B cell (primary cell): Measurements from ENCODE around the gene C3orf49. TPM values are rescaled to one million over a fixed set of nuclear protein-coding genes. Genes with fewer than 3 reads are reported as not detected.

Experiments used
- ATAC-seq: fragments of 200-7000 bp; cut with Tn5 transposase; one replicate; pipeline ENCODE4 v1.10.0; 2021; ENCODE audit warnings: low read depth, mild to moderate bottlenecking, moderate number of reproducible peaks, moderate library complexity
- CTCF ChIA-PET: fragments of 350-600 bp; sonication (Branson Sonifier 250); formaldehyde crosslinking; loops from one replicate; lab custom pipeline; 2021; ENCODE audit warnings: antibody characterized with exemption, inconsistent platforms; lab: Charles Lee
- POLR2A ChIA-PET: fragments of 350-600 bp; sonication (Branson Sonifier 250); formaldehyde crosslinking; loops from one replicate; lab custom pipeline; 2021; ENCODE audit warnings: antibody characterized with exemption; lab: Charles Lee
- DNase-seq: peaks from one replicate; pipeline ENCODE4 v3.0.0; 2013
- H2AFZ ChIP-seq: 2 replicates; pipeline ENCODE4 v1.6.1; 2012; ENCODE audit warnings: mild to moderate bottlenecking, low read depth, low read length; ENCODE audit not compliant: insufficient read depth, poor library complexity, severe bottlenecking
- H3K27ac ChIP-seq, 2 donors: 1 replicate in 1 of 2; 2 replicates in 1 of 2; pipeline ENCODE4 v1.5.1; 2012 to 2013; ENCODE audit warnings: low read length in 2 of 2, mild to moderate bottlenecking in 2 of 2, moderate library complexity in 1 of 2
- H3K27me3 ChIP-seq, 4 experiments: fragments of 200-600 bp in 1 of 4; sonication (generic) in 1 of 4; replicated peaks in 1 of 4; 1 replicate in 2 of 4; 2 replicates in 2 of 4; pipeline versions ENCODE4 v1.6.1 to v1.7.0; 2013 to 2016; ENCODE audit warnings: low read length in 3 of 4, mild to moderate bottlenecking in 2 of 4, mixed read lengths in 1 of 4, moderate library complexity in 1 of 4; ENCODE audit not compliant: insufficient read depth in 4 of 4, control insufficient read depth in 3 of 4; ENCODE audit errors: control extremely low read depth in 1 of 4
- H3K36me3 ChIP-seq, 2 experiments: replicated peaks in 1 of 2; 1 replicate in 1 of 2; 2 replicates in 1 of 2; pipeline versions ENCODE4 v1.6.1 to v1.7.1; 2013; ENCODE audit warnings: low read length in 1 of 2; ENCODE audit not compliant: insufficient read depth in 2 of 2, control insufficient read depth in 1 of 2; ENCODE audit errors: control extremely low read depth in 1 of 2, extremely low read depth in 1 of 2
- H3K4me1 ChIP-seq, 2 donors: fragments of 200-600 bp in 1 of 2; sonication (generic) in 1 of 2; 1 replicate in 1 of 2; 2 replicates in 1 of 2; pipeline versions ENCODE4 v1.5.1 to v1.6.1; 2013 to 2017; ENCODE audit warnings: low read length in 2 of 2; ENCODE audit not compliant: control insufficient read depth in 2 of 2, insufficient read depth in 2 of 2
- H3K4me2 ChIP-seq: replicated peaks from 2 replicates; pipeline ENCODE3; 2012; ENCODE audit warnings: mild to moderate bottlenecking, low read depth, low read length; ENCODE audit not compliant: poor library complexity, severe bottlenecking
- H3K4me3 ChIP-seq, 5 experiments: fragments of 200-600 bp in 1 of 5; sonication (generic) in 1 of 5; 1 replicate in 3 of 5; 2 replicates in 2 of 5; pipeline versions ENCODE4 v1.5.1 to v1.7.0; 2011 to 2016; ENCODE audit warnings: low read length in 4 of 5, mild to moderate bottlenecking in 4 of 5, low read depth in 2 of 5, control low read depth in 1 of 5, moderate library complexity in 1 of 5; ENCODE audit not compliant: insufficient read depth in 1 of 5; ENCODE audit errors: control extremely low read depth in 1 of 5, extremely low read depth in 1 of 5
- H3K79me2 ChIP-seq: fragments of 200-600 bp; sonication (generic); one replicate; pipeline ENCODE4 v1.6.0; 2016; ENCODE audit warnings: low read length; ENCODE audit not compliant: control insufficient read depth, insufficient read depth
- H3K9ac ChIP-seq: fragments of 200-600 bp; sonication (generic); 2 replicates; pipeline ENCODE4 v1.6.1; 2017; ENCODE audit warnings: mild to moderate bottlenecking, low read length, moderate library complexity
- H3K9me3 ChIP-seq, 3 donors: one replicate each; pipeline versions ENCODE4 v1.6.1 to v1.7.1; 2013; ENCODE audit warnings: low read length in 2 of 3; ENCODE audit not compliant: control insufficient read depth in 2 of 3, insufficient read depth in 1 of 3; ENCODE audit errors: control extremely low read depth in 1 of 3
- H4K20me1 ChIP-seq: 2 replicates; pipeline ENCODE4 v1.6.0; 2012; ENCODE audit warnings: mild to moderate bottlenecking, low read length; ENCODE audit not compliant: insufficient read depth, control insufficient read depth, poor library complexity, severe bottlenecking
- H3K27ac Mint-ChIP-seq: one replicate; pipeline ENCODE4 v1.8.0; 2021; ENCODE audit warnings: mixed read lengths
- H3K27me3 Mint-ChIP-seq: one replicate; pipeline ENCODE4 v1.8.0; 2021; ENCODE audit warnings: mixed read lengths
- H3K4me1 Mint-ChIP-seq: one replicate; pipeline ENCODE4 v1.8.0; 2021; ENCODE audit warnings: mixed read lengths
- H3K4me3 Mint-ChIP-seq: one replicate; pipeline ENCODE4 v1.8.0; 2021; ENCODE audit warnings: mixed read lengths
- H3K9me3 Mint-ChIP-seq: one replicate; pipeline ENCODE4 v1.8.0; 2022; ENCODE audit warnings: mixed read lengths; ENCODE audit not compliant: insufficient read depth
- EZH2 ChIP-seq: IDR thresholded peaks from 2 replicates; pipeline ENCODE4 v1.6.1; 2012; ENCODE audit warnings: borderline replicate concordance, low read depth, mild to moderate bottlenecking, moderate library complexity, low read length; ENCODE audit not compliant: insufficient read depth, poor library complexity, severe bottlenecking
- WGBS: methylation state at CpG from one replicate; pipeline ENCODE4 v1.1.5; 2013; ENCODE audit warnings: missing lambda C conversion rate; ENCODE audit not compliant: insufficient coverage; 5-methylcytosine and 5-hydroxymethylcytosine counted together
- intact Hi-C: fragments of 100-400 bp; cut with micrococcal nuclease; formaldehyde crosslinking; loops from one replicate; pipeline ENCODE4 v1.10.0; 2022
- polyA plus RNA-seq: library from polyadenylated mRNA; depleted of rRNA; stranded (reverse); fragments of >200 nt; gene quantifications from 2 replicates; pipeline ENCODE4 v1.2.3, GENCODE V29; 2012
- total RNA-seq, 2 donors: library from RNA; stranded (reverse); fragments of 120-200 nt in 1 of 2; gene quantifications; 1 replicate in 1 of 2; 2 replicates in 1 of 2; pipeline versions ENCODE4 v1.2.3 to v1.2.4, GENCODE V29; 2013 to 2022
- TF ChIP-seq, protein P1 (sequence below): fragments of 200-600 bp; IDR thresholded peaks from one replicate; pipeline ENCODE4 v1.8.0; 2022; ENCODE audit warnings: antibody characterized with exemption, mild to moderate bottlenecking

Gene C3orf49
- total and polyA plus RNA-seq, 2 donors (not counting 1 experiment from before 2014, with no cell fraction given), result not detected

DNA sequence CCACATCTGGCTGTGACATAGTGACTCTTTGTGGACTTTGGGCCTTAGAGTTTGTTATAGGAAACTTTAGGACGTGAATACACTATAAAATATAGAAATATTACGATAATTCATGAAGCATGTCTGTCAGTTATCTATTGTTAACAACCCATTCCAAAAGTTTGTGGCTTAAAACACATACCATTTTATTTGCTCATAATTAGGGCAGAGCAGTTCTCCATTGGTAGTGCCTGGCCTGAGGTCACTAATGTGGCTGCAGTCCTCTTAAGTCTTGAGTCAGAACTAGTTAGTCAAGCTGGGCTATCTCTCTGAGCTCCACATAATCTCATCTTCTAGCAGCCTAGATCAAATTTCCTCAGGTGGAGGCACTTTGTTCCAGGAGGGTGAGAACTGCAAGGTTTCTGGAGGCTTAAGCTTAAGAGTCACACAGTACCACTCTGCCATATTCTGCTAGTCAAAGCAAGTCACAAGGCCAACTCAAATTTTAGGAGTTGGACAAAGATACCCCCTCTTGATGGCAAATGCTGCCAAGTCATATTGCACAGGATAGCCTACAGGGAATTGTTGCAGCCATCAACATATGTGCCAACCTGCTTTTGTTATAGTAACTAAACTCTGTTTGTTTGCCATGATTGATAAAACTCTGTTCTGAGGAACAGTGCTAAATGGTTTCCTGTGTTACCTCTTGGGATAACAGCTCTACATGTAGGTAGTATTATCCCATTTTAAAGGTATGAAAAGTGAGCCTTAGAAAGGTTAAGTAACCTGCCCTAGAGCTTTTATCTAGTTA, 53.2 kb downstream of the C3orf49 start:
- intact Hi-C loops, result no loop called here
- Histone ChIP-seq H2AFZ (no peak overlapping the region), H4K20me1 (peaks cover 80% of the 10 kb centered on the region), H3K9me3 (no peaks in the 10 kb centered on the region), H3K27ac (no peak overlapping the region), H3K4me1 (peaks cover 7 to 12% of the 10 kb centered on the region in 2 donors), H3K27me3 (no peaks in the 10 kb centered on the region), H3K79me2 (peaks cover 100% of the 10 kb centered on the region), H3K4me3 (no peak overlapping the region), H3K9ac (no peak overlapping the region), H3K36me3 (no peaks in the 10 kb centered on the region), H3K4me2 (no peak overlapping the region)
- H3K4me1 Mint-ChIP-seq, result peaks cover 60% of the 10 kb centered on the region
- no peaks in the 10 kb centered on the region for H3K27me3 Mint-ChIP-seq
- no CpG with 5 or more reads among the region's 2 CpGs for WGBS
- DNase-seq, result no peak
- ChIA-PET CTCF (no interaction called here), POLR2A (no interaction called here)
- no peak overlapping the region for H3K4me3 Mint-ChIP-seq
- no peak for TF ChIP-seq EZH2
- TF ChIP-seq, protein P1, sequence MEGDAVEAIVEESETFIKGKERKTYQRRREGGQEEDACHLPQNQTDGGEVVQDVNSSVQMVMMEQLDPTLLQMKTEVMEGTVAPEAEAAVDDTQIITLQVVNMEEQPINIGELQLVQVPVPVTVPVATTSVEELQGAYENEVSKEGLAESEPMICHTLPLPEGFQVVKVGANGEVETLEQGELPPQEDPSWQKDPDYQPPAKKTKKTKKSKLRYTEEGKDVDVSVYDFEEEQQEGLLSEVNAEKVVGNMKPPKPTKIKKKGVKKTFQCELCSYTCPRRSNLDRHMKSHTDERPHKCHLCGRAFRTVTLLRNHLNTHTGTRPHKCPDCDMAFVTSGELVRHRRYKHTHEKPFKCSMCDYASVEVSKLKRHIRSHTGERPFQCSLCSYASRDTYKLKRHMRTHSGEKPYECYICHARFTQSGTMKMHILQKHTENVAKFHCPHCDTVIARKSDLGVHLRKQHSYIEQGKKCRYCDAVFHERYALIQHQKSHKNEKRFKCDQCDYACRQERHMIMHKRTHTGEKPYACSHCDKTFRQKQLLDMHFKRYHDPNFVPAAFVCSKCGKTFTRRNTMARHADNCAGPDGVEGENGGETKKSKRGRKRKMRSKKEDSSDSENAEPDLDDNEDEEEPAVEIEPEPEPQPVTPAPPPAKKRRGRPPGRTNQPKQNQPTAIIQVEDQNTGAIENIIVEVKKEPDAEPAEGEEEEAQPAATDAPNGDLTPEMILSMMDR, result no peak
- no peak overlapping the region for H3K27ac Mint-ChIP-seq
- no peak for ATAC-seq
- H3K9me3 Mint-ChIP-seq, result no peaks in the 10 kb centered on the region

DNA sequence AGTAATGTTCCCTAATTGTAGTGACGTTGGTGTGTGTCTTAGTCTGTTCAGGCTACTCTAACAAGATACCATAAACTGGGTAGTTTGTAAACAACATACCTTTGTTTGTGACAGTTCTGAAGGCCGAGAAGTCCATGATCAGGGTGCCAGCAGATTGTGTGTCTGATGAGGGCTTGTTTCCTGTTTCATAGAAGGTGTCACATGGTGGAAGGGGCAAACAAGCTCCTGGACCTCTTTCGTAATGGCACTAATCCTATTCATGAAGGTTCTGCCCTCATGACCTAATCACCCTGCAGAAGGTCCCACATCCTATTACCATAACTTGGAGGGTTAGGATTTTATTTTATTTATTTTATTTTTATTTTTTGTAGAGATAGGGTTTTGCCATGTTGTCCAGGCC, 55.7 kb downstream of the C3orf49 start:
- intact Hi-C loops, result no loop called here
- ATAC-seq (no peak), DNase-seq (no peak)
- H3K27ac Mint-ChIP-seq, result no peak overlapping the region
- H3K27me3 Mint-ChIP-seq, result no peaks in the 10 kb centered on the region
- POLR2A ChIA-PET, result no interaction called here
- Histone ChIP-seq H3K27me3 (no peaks in the 10 kb centered on the region), H3K27ac (no peak overlapping the region), H4K20me1 (peaks cover 83% of the 10 kb centered on the region), H3K4me2 (peak overlapping the region; percentile 3), H3K9ac (no peak overlapping the region), H3K9me3 (no peaks in the 10 kb centered on the region), H3K4me3 (no peak overlapping the region), H2AFZ (no peak overlapping the region), H3K4me1 (peaks cover 14 to 19% of the 10 kb centered on the region in 2 donors), H3K36me3 (no peaks in the 10 kb centered on the region), H3K79me2 (peaks cover 100% of the 10 kb centered on the region)
- H3K9me3 Mint-ChIP-seq, result no peaks in the 10 kb centered on the region
- H3K4me1 Mint-ChIP-seq, result peaks cover 62% of the 10 kb centered on the region
- TF ChIP-seq EZH2, result no peak
- TF ChIP-seq, protein P1, result no peak
- CTCF ChIA-PET, result interaction anchor here (2.2 kb wide), 1 partner anchor 57 kb away, joined by 11 read pairs; no protein-coding TSS in a partner anchor
- no peak overlapping the region for H3K4me3 Mint-ChIP-seq
- WGBS, result 80% methylated on average over 1 of the region's 3 CpGs
